ENCODE results near the gene MAD1L1. TPM values are rescaled to one million over a fixed set of nuclear protein-coding genes. Genes with fewer than 3 reads are reported as not detected.

MAD1L1 gene
- total and polyA plus RNA-seq, 3 donors from 2014 or later = 63.1 to 149 (median 94.6) TPM

- Histone ChIP-seq H3K4me3 (no peak overlapping the region), H3K9me3 (no peaks in the 10 kb centered on the region), H3K27me3 (no peaks in the 10 kb centered on the region), H3K4me1 (no peaks in the 10 kb centered on the region), H3K36me3 (ENCODE audit: low read depth, missing control alignments) (no peaks in the 10 kb centered on the region), H3K27ac (no peak overlapping the region)
- WGBS, 2 donors = 28 to 31% methylated on average over 2 of the region's 2 CpGs
- intact Hi-C loops (cut with DNase I; ENCODE audit: low total_unique reads) = no loop called here
- TF ChIP-seq CTCF (IDR thresholded peaks at IDR 0.05) = no peak
- no peak for TF ChIP-seq POLR2A (IDR thresholded peaks at IDR 0.05)
- peak; percentile 81 for DNase-seq
Observed at GRCh38 chr7:2175514-2175913, 57.2 kb downstream of the MAD1L1 start.

- no peak overlapping the region for H3K4me3 ChIP-seq
- intact Hi-C loops (cut with DNase I; ENCODE audit: low total_unique reads) = no loop called here
- H3K27ac ChIP-seq = no peak overlapping the region
- DNase-seq = no peak
- H3K36me3 ChIP-seq (ENCODE audit: low read depth, missing control alignments) = no peaks in the 10 kb centered on the region
- no peaks in the 10 kb centered on the region for H3K27me3 ChIP-seq
- H3K9me3 ChIP-seq = no peaks in the 10 kb centered on the region
- 92 to 96% methylated on average over 13 to 15 of the region's 15 CpGs for WGBS, 2 donors
- TF ChIP-seq CTCF (IDR thresholded peaks at IDR 0.05) (no peak), POLR2A (IDR thresholded peaks at IDR 0.05) (no peak)
- H3K4me1 ChIP-seq = no peaks in the 10 kb centered on the region
Observed at GRCh38 chr7:2175091-2175490, 57.7 kb downstream of the MAD1L1 start.

GRCh38 chr7:2173189-2173827 lies 59.4 kb downstream of the MAD1L1 start:
- intact Hi-C loops (cut with DNase I; ENCODE audit: low total_unique reads) = no loop called here
- Histone ChIP-seq H3K27ac (no peak overlapping the region), H3K9me3 (no peaks in the 10 kb centered on the region), H3K4me3 (no peak overlapping the region), H3K36me3 (ENCODE audit: low read depth, missing control alignments) (no peaks in the 10 kb centered on the region), H3K27me3 (no peaks in the 10 kb centered on the region), H3K4me1 (peaks cover 4% of the 10 kb centered on the region)
- TF ChIP-seq POLR2A (IDR thresholded peaks at IDR 0.05) (no peak), CTCF (IDR thresholded peaks at IDR 0.05) (no peak)
- 89 to 94% methylated on average over 15 of the region's 15 CpGs for WGBS, 2 donors
- DNase-seq = no peak

- Histone ChIP-seq H3K27ac (no peak overlapping the region), H3K27me3 (no peaks in the 10 kb centered on the region), H3K36me3 (ENCODE audit: low read depth, missing control alignments) (no peaks in the 10 kb centered on the region), H3K4me1 (peaks cover 4% of the 10 kb centered on the region), H3K4me3 (no peak overlapping the region), H3K9me3 (no peaks in the 10 kb centered on the region)
- peak; percentile 54 for DNase-seq
- TF ChIP-seq POLR2A (IDR thresholded peaks at IDR 0.05) (no peak), CTCF (IDR thresholded peaks at IDR 0.05) (no peak)
- intact Hi-C loops (cut with DNase I; ENCODE audit: low total_unique reads) = no loop called here
- 86 to 90% methylated on average over 14 to 39 of the region's 39 CpGs for WGBS, 2 donors
Observed at GRCh38 chr7:2172311-2173188, 60.2 kb downstream of the MAD1L1 start.
